Smooth muscle cell (in vitro differentiated cells): Measurements from ENCODE around the gene ARHGEF28. TPM values are rescaled to one million over a fixed set of nuclear protein-coding genes. Genes with fewer than 3 reads are reported as not detected.

Experiments used
- DNase-seq: peaks from one replicate; lab custom pipeline; 2025; ENCODE audit not compliant: unreplicated experiment; lab: John Stamatoyannopoulos, UW
- H2AFZ ChIP-seq: fragments of 200-600 bp; sonication (generic); 2 replicates; pipeline ENCODE4 v1.6.0; 2016; ENCODE audit warnings: antibody characterized with exemption, low read depth, mild to moderate bottlenecking
- H3F3A ChIP-seq: fragments of 200-600 bp; sonication (generic); 2 replicates; pipeline ENCODE4 v1.6.0; 2017; ENCODE audit warnings: antibody characterized with exemption, low read depth
- H3K27ac ChIP-seq: fragments of 200-600 bp; sonication (generic); 2 replicates; pipeline ENCODE4 v1.5.1; 2016; ENCODE audit warnings: low read depth, mild to moderate bottlenecking
- H3K27me3 ChIP-seq: fragments of 200-600 bp; sonication (generic); 2 replicates; pipeline ENCODE4 v1.6.1; 2016; ENCODE audit warnings: low read depth, mild to moderate bottlenecking
- H3K36me3 ChIP-seq: fragments of 200-600 bp; sonication (generic); 2 replicates; pipeline ENCODE4 v1.5.1; 2016; ENCODE audit warnings: low read depth
- H3K4me1 ChIP-seq: fragments of 200-600 bp; sonication (generic); 2 replicates; pipeline ENCODE4 v1.5.1; 2016; ENCODE audit warnings: low read depth
- H3K4me2 ChIP-seq: fragments of 200-600 bp; sonication (generic); 2 replicates; pipeline ENCODE4 v1.6.0; 2016; ENCODE audit warnings: mild to moderate bottlenecking
- H3K4me3 ChIP-seq: fragments of 200-600 bp; sonication (generic); 2 replicates; pipeline ENCODE4 v1.5.1; 2016; ENCODE audit warnings: mild to moderate bottlenecking
- H3K79me2 ChIP-seq: fragments of 200-600 bp; sonication (generic); 2 replicates; pipeline ENCODE4 v1.6.0; 2016; ENCODE audit warnings: low read depth, mild to moderate bottlenecking
- H3K9ac ChIP-seq: fragments of 200-600 bp; sonication (generic); 2 replicates; pipeline ENCODE4 v1.6.0; 2016; ENCODE audit warnings: low read depth
- H3K9me3 ChIP-seq: fragments of 200-600 bp; sonication (generic); replicated peaks from 2 replicates; pipeline ENCODE4 v1.5.1; 2016; ENCODE audit warnings: low read depth
- H4K20me1 ChIP-seq: fragments of 200-600 bp; sonication (generic); 2 replicates; pipeline ENCODE4 v1.6.0; 2016; ENCODE audit warnings: low read depth
- WGBS: methylation state at CpG from one replicate; pipeline ENCODE4 v1.1.7; 2016; ENCODE audit warnings: low lambda C conversion rate; 5-methylcytosine and 5-hydroxymethylcytosine counted together
- polyA plus RNA-seq: library from polyadenylated mRNA; unstranded; fragments of >200 nt; fragmentation: Nextera tagmentation; extraction: Ambion mirVana; gene quantifications from 2 replicates; pipeline ENCODE4 v1.2.1, GENCODE V29; 2016
- total RNA-seq: library from RNA; depleted of rRNA; stranded (reverse); fragments of >200 nt; gene quantifications from 2 replicates; pipeline ENCODE4 v1.2.3, GENCODE V29; 2014
- TF ChIP-seq, protein P1 (sequence below): fragments of 200-600 bp; sonication (generic); IDR thresholded peaks from 2 replicates; pipeline ENCODE4 v1.5.1; 2017; ENCODE audit warnings: borderline replicate concordance, mild to moderate bottlenecking, antibody characterized with exemption; ENCODE audit not compliant: insufficient read depth, poor library complexity, severe bottlenecking

The ARHGEF28 gene, protein sequence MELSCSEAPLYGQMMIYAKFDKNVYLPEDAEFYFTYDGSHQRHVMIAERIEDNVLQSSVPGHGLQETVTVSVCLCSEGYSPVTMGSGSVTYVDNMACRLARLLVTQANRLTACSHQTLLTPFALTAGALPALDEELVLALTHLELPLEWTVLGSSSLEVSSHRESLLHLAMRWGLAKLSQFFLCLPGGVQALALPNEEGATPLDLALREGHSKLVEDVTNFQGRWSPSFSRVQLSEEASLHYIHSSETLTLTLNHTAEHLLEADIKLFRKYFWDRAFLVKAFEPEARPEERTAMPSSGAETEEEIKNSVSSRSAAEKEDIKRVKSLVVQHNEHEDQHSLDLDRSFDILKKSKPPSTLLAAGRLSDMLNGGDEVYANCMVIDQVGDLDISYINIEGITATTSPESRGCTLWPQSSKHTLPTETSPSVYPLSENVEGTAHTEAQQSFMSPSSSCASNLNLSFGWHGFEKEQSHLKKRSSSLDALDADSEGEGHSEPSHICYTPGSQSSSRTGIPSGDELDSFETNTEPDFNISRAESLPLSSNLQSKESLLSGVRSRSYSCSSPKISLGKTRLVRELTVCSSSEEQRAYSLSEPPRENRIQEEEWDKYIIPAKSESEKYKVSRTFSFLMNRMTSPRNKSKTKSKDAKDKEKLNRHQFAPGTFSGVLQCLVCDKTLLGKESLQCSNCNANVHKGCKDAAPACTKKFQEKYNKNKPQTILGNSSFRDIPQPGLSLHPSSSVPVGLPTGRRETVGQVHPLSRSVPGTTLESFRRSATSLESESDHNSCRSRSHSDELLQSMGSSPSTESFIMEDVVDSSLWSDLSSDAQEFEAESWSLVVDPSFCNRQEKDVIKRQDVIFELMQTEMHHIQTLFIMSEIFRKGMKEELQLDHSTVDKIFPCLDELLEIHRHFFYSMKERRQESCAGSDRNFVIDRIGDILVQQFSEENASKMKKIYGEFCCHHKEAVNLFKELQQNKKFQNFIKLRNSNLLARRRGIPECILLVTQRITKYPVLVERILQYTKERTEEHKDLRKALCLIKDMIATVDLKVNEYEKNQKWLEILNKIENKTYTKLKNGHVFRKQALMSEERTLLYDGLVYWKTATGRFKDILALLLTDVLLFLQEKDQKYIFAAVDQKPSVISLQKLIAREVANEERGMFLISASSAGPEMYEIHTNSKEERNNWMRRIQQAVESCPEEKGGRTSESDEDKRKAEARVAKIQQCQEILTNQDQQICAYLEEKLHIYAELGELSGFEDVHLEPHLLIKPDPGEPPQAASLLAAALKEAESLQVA (N-terminal part only)
- 0.63 and 0.90 TPM in 2 replicates for total RNA-seq
- polyA plus RNA-seq, result 0.19 and 0.24 TPM in 2 replicates

DNA sequence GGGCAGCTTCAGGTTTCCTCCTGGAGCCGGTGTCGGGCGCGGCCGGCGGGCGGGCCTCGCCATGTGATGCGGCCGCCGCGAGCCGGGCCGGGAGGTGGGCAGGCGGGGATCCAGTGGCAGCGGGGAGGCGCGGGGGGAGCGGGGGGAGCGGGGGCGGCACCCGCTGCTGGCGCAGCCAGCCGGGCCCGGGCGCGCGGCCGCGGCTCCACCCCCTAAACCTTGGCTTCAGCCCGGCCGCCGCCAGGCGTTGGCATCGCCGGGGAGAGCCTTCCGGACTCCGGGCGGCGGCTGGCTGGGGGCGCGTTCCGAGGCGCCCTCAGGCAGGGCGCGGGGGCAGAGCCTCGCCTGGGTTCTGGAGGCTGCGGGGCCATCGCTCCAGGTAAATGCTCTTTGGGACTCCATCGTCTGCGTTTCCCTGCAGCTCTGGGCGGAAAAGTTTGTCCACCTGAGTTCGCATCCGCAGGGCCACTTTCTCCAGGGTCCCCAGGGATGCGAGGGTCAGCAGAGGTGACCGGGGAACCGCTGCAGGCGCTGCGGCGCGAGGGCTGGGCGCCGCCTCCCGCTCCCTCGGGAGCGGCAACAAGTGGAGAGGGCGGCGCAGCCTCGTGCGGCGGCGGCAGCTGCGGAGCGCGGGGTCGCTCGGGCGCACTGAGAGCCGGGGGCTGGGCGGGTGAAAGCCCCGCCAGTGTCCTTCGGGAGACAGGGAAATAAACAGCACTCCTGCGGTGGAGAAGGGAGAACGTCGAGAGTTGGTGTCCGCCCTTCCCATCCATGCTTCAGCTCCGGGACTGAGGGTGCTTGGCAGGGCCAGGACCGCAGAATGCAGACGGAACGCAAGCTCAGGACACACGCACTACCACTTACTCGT is at the start of gene ARHGEF28:
ARHGEF28 (plus strand) TSS at position 253 of the 868 bp plus-strand sequence. CDS start 58,656 bp downstream, outside the sequence.
- WGBS, result 2% methylated on average over 75 of the region's 92 CpGs
- no peak within 1 kb of the TSS for H3K9ac ChIP-seq
- TF ChIP-seq, protein P1, sequence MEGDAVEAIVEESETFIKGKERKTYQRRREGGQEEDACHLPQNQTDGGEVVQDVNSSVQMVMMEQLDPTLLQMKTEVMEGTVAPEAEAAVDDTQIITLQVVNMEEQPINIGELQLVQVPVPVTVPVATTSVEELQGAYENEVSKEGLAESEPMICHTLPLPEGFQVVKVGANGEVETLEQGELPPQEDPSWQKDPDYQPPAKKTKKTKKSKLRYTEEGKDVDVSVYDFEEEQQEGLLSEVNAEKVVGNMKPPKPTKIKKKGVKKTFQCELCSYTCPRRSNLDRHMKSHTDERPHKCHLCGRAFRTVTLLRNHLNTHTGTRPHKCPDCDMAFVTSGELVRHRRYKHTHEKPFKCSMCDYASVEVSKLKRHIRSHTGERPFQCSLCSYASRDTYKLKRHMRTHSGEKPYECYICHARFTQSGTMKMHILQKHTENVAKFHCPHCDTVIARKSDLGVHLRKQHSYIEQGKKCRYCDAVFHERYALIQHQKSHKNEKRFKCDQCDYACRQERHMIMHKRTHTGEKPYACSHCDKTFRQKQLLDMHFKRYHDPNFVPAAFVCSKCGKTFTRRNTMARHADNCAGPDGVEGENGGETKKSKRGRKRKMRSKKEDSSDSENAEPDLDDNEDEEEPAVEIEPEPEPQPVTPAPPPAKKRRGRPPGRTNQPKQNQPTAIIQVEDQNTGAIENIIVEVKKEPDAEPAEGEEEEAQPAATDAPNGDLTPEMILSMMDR, result no peak
- H3K79me2 ChIP-seq, result no peaks in the 10 kb centered on the region
- peak within 1 kb of the TSS; percentile 63 for H3K4me3 ChIP-seq
- H3K36me3 ChIP-seq, result no peaks in the 10 kb centered on the region
- no peak within 1 kb of the TSS for H3K27ac ChIP-seq
- no peaks in the 10 kb centered on the region for H4K20me1 ChIP-seq
- H3K27me3 ChIP-seq, result peaks cover 99% of the 10 kb centered on the region
- H2AFZ ChIP-seq, result peak within 1 kb of the TSS; percentile 79
- H3K9me3 ChIP-seq, result no peaks in the 10 kb centered on the region
- peak; percentile 19 for DNase-seq
- H3K4me1 ChIP-seq, result peaks cover 5% of the 10 kb centered on the region
- no peaks in the 10 kb centered on the region for H3F3A ChIP-seq
- H3K4me2 ChIP-seq, result peak within 1 kb of the TSS; percentile 99

DNA sequence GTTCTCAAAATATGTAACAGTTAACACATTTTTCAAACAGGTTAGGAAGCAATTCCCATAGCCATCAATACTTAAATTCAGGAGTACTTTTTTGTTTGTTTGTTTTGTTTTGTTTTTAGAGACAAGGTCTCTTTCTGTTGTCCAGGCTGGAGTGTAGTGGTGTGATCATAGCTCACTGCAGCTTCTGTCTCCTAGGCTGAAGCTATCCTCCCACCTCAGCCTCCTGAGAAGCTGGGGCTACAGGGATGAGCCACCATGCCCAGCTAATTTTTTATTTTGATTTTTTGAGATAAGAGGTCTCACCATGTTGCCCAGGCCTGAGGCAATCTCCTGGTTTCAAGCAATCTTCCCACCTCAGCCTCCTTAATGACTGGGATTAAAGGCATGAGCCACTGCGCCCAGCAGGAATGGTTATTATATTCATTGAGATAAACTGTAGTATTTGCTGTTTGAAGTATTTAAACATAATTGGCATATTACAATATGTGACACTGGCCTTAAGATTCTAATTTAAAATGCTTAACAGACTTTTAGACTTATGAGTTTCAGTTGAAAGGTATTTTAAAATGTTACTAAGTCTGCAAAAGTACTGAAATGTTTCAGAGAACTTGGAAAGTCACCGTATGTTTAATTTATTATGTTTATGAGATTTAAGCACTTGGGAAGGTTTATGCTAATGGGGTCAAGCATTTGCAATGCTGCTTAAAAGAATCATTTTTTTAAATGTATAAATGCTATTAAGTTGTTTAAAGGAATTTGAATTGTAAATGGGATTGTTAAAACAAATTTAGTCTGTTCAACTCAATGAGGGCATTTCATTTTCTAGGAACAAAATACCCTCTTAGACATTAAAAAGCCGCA is 43.5 kb upstream of the ARHGEF28 start:
- H3K4me2 ChIP-seq, result no peak overlapping the region
- 80% methylated on average over 3 of the region's 3 CpGs for WGBS
- no peak overlapping the region for H3K27ac ChIP-seq
- H3F3A ChIP-seq, result no peaks in the 10 kb centered on the region
- TF ChIP-seq, protein P1, result no peak
- H3K79me2 ChIP-seq, result no peaks in the 10 kb centered on the region
- H4K20me1 ChIP-seq, result no peaks in the 10 kb centered on the region
- H3K36me3 ChIP-seq, result peaks cover 22% of the 10 kb centered on the region
- no peak for DNase-seq
- no peak overlapping the region for H2AFZ ChIP-seq
- H3K9me3 ChIP-seq, result no peaks in the 10 kb centered on the region
- no peaks in the 10 kb centered on the region for H3K4me1 ChIP-seq
- H3K27me3 ChIP-seq, result no peaks in the 10 kb centered on the region
- no peak overlapping the region for H3K9ac ChIP-seq
- H3K4me3 ChIP-seq, result no peak overlapping the region

DNA sequence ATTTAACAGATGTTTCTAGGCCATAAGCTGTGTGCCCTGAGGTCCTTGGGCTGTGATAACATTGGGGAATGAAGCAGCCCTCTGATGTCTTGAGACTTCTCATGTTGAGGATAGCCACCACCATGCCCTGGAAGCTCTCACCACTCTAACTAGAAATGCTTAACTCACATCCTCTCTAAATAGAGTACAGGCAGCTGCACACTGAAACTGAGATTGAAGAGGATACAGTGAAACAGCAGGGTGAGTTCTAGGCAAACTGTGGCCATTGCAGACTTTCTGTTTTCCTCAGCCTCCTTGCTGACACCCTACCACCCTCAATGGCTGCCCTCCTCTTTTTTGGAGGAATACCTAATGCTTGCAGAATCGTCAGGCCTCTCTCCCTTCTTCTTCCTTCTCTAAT is 38.1 kb upstream of the ARHGEF28 start:
- H2AFZ ChIP-seq, result no peak overlapping the region
- no peaks in the 10 kb centered on the region for H3K36me3 ChIP-seq
- H3F3A ChIP-seq, result no peaks in the 10 kb centered on the region
- no peak for DNase-seq
- H3K27me3 ChIP-seq, result no peaks in the 10 kb centered on the region
- no peaks in the 10 kb centered on the region for H3K9me3 ChIP-seq
- no peaks in the 10 kb centered on the region for H3K79me2 ChIP-seq
- H4K20me1 ChIP-seq, result no peaks in the 10 kb centered on the region
- TF ChIP-seq, protein P1, result no peak
- H3K9ac ChIP-seq, result no peak overlapping the region
- H3K4me3 ChIP-seq, result no peak overlapping the region
- H3K27ac ChIP-seq, result no peak overlapping the region
- WGBS, result 88% methylated on average over 1 of the region's 1 CpG
- H3K4me2 ChIP-seq, result no peak overlapping the region
- H3K4me1 ChIP-seq, result no peaks in the 10 kb centered on the region
